ENCODE measurements around the gene TMEM272. TPM values are rescaled to one million over a fixed set of nuclear protein-coding genes. Genes with fewer than 3 reads are reported as not detected.

Gene TMEM272
- polyA plus RNA-seq, 1 donor (not counting 4 experiments of a cell fraction or from before 2014, with no cell fraction given): not detected

- Histone ChIP-seq H3K4me2 (ENCODE audit: control insufficient read depth, extremely low read depth, insufficient read depth, low read depth, low read length) (no peak overlapping the region), H2AFZ (ENCODE audit: control insufficient read depth, low read length) (no peak overlapping the region), H3K9ac (ENCODE audit: control insufficient read depth, extremely low read depth, insufficient read depth, low read length) (no peak overlapping the region), H3K4me1 (ENCODE audit: control insufficient read depth, extremely low read depth, insufficient read depth, low read length) (peaks cover 7% of the 10 kb centered on the region), H4K20me1 (ENCODE audit: control insufficient read depth, extremely low read depth, insufficient read depth, low read length) (no peaks in the 10 kb centered on the region), H3K9me3 (ENCODE audit: control insufficient read depth, low read depth, low read length) (no peaks in the 10 kb centered on the region), H3K9me1 (ENCODE audit: control insufficient read depth, extremely low read depth, insufficient read depth, low read length) (no peaks in the 10 kb centered on the region), H3K36me3 (ENCODE audit: control insufficient read depth in 2 of 2, extremely low read depth in 1 of 2, insufficient read depth in 2 of 2, low read length in 2 of 2) (no peaks in the 10 kb centered on the region), H3K4me3 (ENCODE audit: control insufficient read depth in 2 of 3, extremely low read depth in 1 of 3, insufficient read depth in 2 of 3, low read depth in 1 of 3, low read length in 3 of 3) (no peak overlapping the region), H3K79me2 (ENCODE audit: control insufficient read depth, insufficient read depth, low read length) (no peaks in the 10 kb centered on the region), H3K27ac (ENCODE audit: control insufficient read depth, insufficient read depth, low read length) (no peak overlapping the region), H3K27me3 (ENCODE audit: control insufficient read depth, extremely low read depth, insufficient read depth, low read length) (peaks cover 32% of the 10 kb centered on the region)
- FAIRE-seq (no peak), DNase-seq (ENCODE audit: low read depth, low spot score) (no peak)
- TF ChIP-seq CTCF (optimal IDR thresholded peaks at IDR 0.05 in 1 of 3, IDR thresholded peaks at IDR 0.05 in 1 of 3, conservative IDR thresholded peaks at IDR 0.05 in 1 of 3; ENCODE audit: extremely low read depth in 1 of 3, insufficient read depth in 2 of 3, low read length in 3 of 3): no peak
- no peak for TF ChIP-seq EZH2 (IDR thresholded peaks at IDR 0.05; ENCODE audit: low read length)
- dilution Hi-C loops (cut with MboI; ENCODE audit: extremely low pct_ligation_motif_present, low sequenced_read_pairs): no loop called here
Measured at GRCh38 chr13:51823863-51824262, 21.1 kb downstream of the TMEM272 start.

- peaks cover 31% of the 10 kb centered on the region for H3K27me3 ChIP-seq (ENCODE audit: control insufficient read depth, extremely low read depth, insufficient read depth, low read length)
- no peaks in the 10 kb centered on the region for H3K79me2 ChIP-seq (ENCODE audit: control insufficient read depth, insufficient read depth, low read length)
- no peaks in the 10 kb centered on the region for H3K9me3 ChIP-seq (ENCODE audit: control insufficient read depth, low read depth, low read length)
- H3K9me1 ChIP-seq (ENCODE audit: control insufficient read depth, extremely low read depth, insufficient read depth, low read length): no peaks in the 10 kb centered on the region
- no peak overlapping the region for H3K9ac ChIP-seq (ENCODE audit: control insufficient read depth, extremely low read depth, insufficient read depth, low read length)
- dilution Hi-C loops (cut with MboI; ENCODE audit: extremely low pct_ligation_motif_present, low sequenced_read_pairs): no loop called here
- no peaks in the 10 kb centered on the region for H3K36me3 ChIP-seq (ENCODE audit: control insufficient read depth in 2 of 2, extremely low read depth in 1 of 2, insufficient read depth in 2 of 2, low read length in 2 of 2)
- no peak overlapping the region for H3K4me3 ChIP-seq (ENCODE audit: control insufficient read depth in 2 of 3, extremely low read depth in 1 of 3, insufficient read depth in 2 of 3, low read depth in 1 of 3, low read length in 3 of 3)
- no peaks in the 10 kb centered on the region for H4K20me1 ChIP-seq (ENCODE audit: control insufficient read depth, extremely low read depth, insufficient read depth, low read length)
- H3K4me2 ChIP-seq (ENCODE audit: control insufficient read depth, extremely low read depth, insufficient read depth, low read depth, low read length): no peak overlapping the region
- FAIRE-seq (no peak), DNase-seq (ENCODE audit: low read depth, low spot score) (no peak)
- TF ChIP-seq CTCF (optimal IDR thresholded peaks at IDR 0.05 in 1 of 3, IDR thresholded peaks at IDR 0.05 in 1 of 3, conservative IDR thresholded peaks at IDR 0.05 in 1 of 3; ENCODE audit: extremely low read depth in 1 of 3, insufficient read depth in 2 of 3, low read length in 3 of 3) (no peak), EZH2 (IDR thresholded peaks at IDR 0.05; ENCODE audit: low read length) (no peak)
- peaks cover 7% of the 10 kb centered on the region for H3K4me1 ChIP-seq (ENCODE audit: control insufficient read depth, extremely low read depth, insufficient read depth, low read length)
- no peak overlapping the region for H3K27ac ChIP-seq (ENCODE audit: control insufficient read depth, insufficient read depth, low read length)
- no peak overlapping the region for H2AFZ ChIP-seq (ENCODE audit: control insufficient read depth, low read length)
Measured at GRCh38 chr13:51823359-51823758, 21.6 kb downstream of the TMEM272 start.
